Activated naive CD4-positive, alpha-beta T cell treated with Interleukin-2 at 50 U/mL for 16 hours (primary cell): Measurements from ENCODE around the gene ZWILCH.
"Not testable (repeated sequence)": the region's sequence is repeated elsewhere in the genome, so short reads cannot be mapped to it uniquely, and the experiment has no call there.

Source experiments
- DNase-seq: peaks from one replicate; pipeline ENCODE4 v3.0.0-alpha.2; 2020

Gene ZWILCH

GRCh38 chr15:66587020-66587419 lies 81.9 kb downstream of the ZWILCH start:
- no peak for DNase-seq

GRCh38 chr15:66587749-66588148 lies 82.6 kb downstream of the ZWILCH start:
- no peak for DNase-seq

GRCh38 chr15:66588537-66588936 lies 83.4 kb downstream of the ZWILCH start:
- no peak for DNase-seq

GRCh38 chr15:66588971-66589370 lies 83.8 kb downstream of the ZWILCH start:
- no peak for DNase-seq

- DNase-seq = not testable (repeated sequence)
Observed at GRCh38 chr15:66589429-66589828, 84.3 kb downstream of the ZWILCH start.

- DNase-seq = no peak
Observed at GRCh38 chr15:66590435-66590834, 85.3 kb downstream of the ZWILCH start.

GRCh38 chr15:66591322-66591862 lies 86.3 kb downstream of the ZWILCH start:
- no peak for DNase-seq

GRCh38 chr15:66592505-66593218 lies 87.5 kb downstream of the ZWILCH start:
- no peak for DNase-seq

- DNase-seq = no peak
Observed at GRCh38 chr15:66593219-66593780, 88.2 kb downstream of the ZWILCH start.

- DNase-seq = no peak
Observed at GRCh38 chr15:66594344-66594743, 89.2 kb downstream of the ZWILCH start.

GRCh38 chr15:66594836-66595235 lies 89.7 kb downstream of the ZWILCH start:
- DNase-seq = no peak

GRCh38 chr15:66595332-66595731 lies 90.2 kb downstream of the ZWILCH start:
- no peak for DNase-seq

- DNase-seq = no peak
Observed at GRCh38 chr15:66595931-66596545, 90.9 kb downstream of the ZWILCH start.

GRCh38 chr15:66598095-66598815 lies 93.1 kb downstream of the ZWILCH start:
- no peak for DNase-seq
